ENCODE measurements around the gene TMBIM6.

Gene TMBIM6

DNA sequence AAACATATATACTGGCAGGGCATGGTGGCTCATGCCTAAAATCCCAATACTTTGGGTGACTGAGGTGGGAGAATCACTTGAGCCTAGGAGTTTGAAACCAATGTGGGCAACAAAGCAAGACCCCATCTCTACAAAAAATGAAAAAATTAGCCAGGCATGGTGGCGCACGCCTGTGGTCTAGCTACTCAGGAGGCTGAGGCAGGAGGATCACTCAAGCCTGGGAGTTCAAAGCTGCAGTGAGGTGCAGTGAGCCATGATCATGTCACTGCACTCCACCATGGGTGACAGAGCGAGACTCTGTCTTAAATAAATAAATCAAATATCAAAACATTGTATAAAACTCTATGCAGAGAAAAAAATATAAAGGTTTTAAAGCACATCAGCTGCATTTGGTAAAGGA is 39.3 kb upstream of the TMBIM6 start:
- Histone ChIP-seq H3K9me3 (ENCODE audit: control insufficient read depth, insufficient read depth, low read length) (no peaks in the 10 kb centered on the region), H3K79me2 (ENCODE audit: control insufficient read depth, low read length) (peaks cover 70% of the 10 kb centered on the region), H3K4me1 (ENCODE audit: control insufficient read depth, low read length) (peaks cover 95% of the 10 kb centered on the region)

GRCh38 chr12:49702676-49703215 is 38.6 kb upstream of the TMBIM6 start:
- Histone ChIP-seq H3K36me3 (ENCODE audit: control insufficient read depth, low read length) (no peaks in the 10 kb centered on the region), H3K27ac (ENCODE audit: low read depth, low read length) (peak overlapping the region; percentile 53), H3K9me3 (ENCODE audit: control insufficient read depth, insufficient read depth, low read length) (no peaks in the 10 kb centered on the region), H3K9me2 (replicated peaks; ENCODE audit: control insufficient read depth, low read length) (no peaks in the 10 kb centered on the region), H3K27me3 (ENCODE audit: control insufficient read depth, low read length) (no peaks in the 10 kb centered on the region; the same call in 1 of the 2 replicates), H3F3A (ENCODE audit: control insufficient read depth, insufficient read depth) (peaks cover 40% of the 10 kb centered on the region), H3K4me2 (ENCODE audit: low read length) (peak overlapping the region; percentile 44), H3K79me2 (ENCODE audit: control insufficient read depth, low read length) (peaks cover 62% of the 10 kb centered on the region), H3K4me3 (ENCODE audit: low read length) (peak overlapping the region; percentile 34), H4K20me1 (ENCODE audit: control insufficient read depth, insufficient read depth, low read depth, low read length) (peaks cover 10% of the 10 kb centered on the region; the same call in 1 of the 2 replicates), H3K4me1 (ENCODE audit: control insufficient read depth, low read length) (peaks cover 89% of the 10 kb centered on the region)
- no peak for TF ChIP-seq CTCF (IDR thresholded peaks at IDR 0.05; ENCODE audit: low read depth, low read length, poor library complexity, severe bottlenecking)
- TF ChIP-seq EZH2phosphoT487 (IDR thresholded peaks at IDR 0.05; ENCODE audit: borderline replicate concordance, low read length), result no peak

More for the DNA sequence above, 39.3 kb upstream of the TMBIM6 start:
- Histone ChIP-seq H3F3A (ENCODE audit: control insufficient read depth, insufficient read depth) (peaks cover 44% of the 10 kb centered on the region), H3K27ac (ENCODE audit: low read depth, low read length) (peak overlapping the region; percentile 53), H4K20me1 (ENCODE audit: control insufficient read depth, insufficient read depth, low read depth, low read length) (peaks cover 13% of the 10 kb centered on the region; the same call in 1 of the 2 replicates), H3K4me2 (ENCODE audit: low read length) (peak overlapping the region; percentile 44), H3K36me3 (ENCODE audit: control insufficient read depth, low read length) (no peaks in the 10 kb centered on the region), H3K4me3 (ENCODE audit: low read length) (peak overlapping the region; percentile 34), H3K27me3 (ENCODE audit: control insufficient read depth, low read length) (no peaks in the 10 kb centered on the region; the same call in 1 of the 2 replicates), H3K9me2 (replicated peaks; ENCODE audit: control insufficient read depth, low read length) (no peaks in the 10 kb centered on the region)
- no peak for TF ChIP-seq CTCF (IDR thresholded peaks at IDR 0.05; ENCODE audit: low read depth, low read length, poor library complexity, severe bottlenecking)
- no peak for TF ChIP-seq EZH2phosphoT487 (IDR thresholded peaks at IDR 0.05; ENCODE audit: borderline replicate concordance, low read length)

DNA sequence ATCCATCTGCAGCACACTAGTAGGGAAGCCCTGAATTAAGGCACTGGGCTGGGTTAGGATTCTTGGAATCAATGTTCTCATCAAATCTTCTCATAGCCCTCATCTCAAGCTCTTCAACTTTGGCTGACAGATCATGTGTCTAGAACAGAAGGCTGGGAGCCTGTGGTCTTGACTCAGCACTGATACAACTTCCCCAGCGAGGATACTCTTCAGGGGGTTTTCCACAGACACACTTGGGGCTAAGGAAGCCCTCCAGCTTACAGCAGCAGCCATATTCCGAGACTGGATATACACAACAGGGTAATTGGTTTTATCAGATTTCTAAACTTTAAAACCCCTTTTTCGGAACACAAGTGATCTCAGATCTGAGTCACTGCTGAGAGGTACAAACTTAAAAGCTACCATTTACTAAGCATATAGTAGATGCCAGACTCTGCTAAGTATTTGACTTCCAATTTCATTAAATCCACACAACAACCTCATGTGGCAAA is 37.7 kb upstream of the TMBIM6 start:
- Histone ChIP-seq H4K20me1 (ENCODE audit: control insufficient read depth, insufficient read depth, low read depth, low read length) (peaks cover 4% of the 10 kb centered on the region; the same call in 1 of the 2 replicates), H3K27me3 (ENCODE audit: control insufficient read depth, low read length) (no peaks in the 10 kb centered on the region; the same call in 1 of the 2 replicates), H3K9me2 (replicated peaks; ENCODE audit: control insufficient read depth, low read length) (no peaks in the 10 kb centered on the region), H3K4me1 (ENCODE audit: control insufficient read depth, low read length) (peaks cover 82% of the 10 kb centered on the region), H3K9me3 (ENCODE audit: control insufficient read depth, insufficient read depth, low read length) (no peaks in the 10 kb centered on the region), H3K4me3 (ENCODE audit: low read length) (peak overlapping the region; percentile 26), H3K79me2 (ENCODE audit: control insufficient read depth, low read length) (peaks cover 57% of the 10 kb centered on the region), H3K4me2 (ENCODE audit: low read length) (peak overlapping the region; percentile 44), H3K36me3 (ENCODE audit: control insufficient read depth, low read length) (no peaks in the 10 kb centered on the region), H3K27ac (ENCODE audit: low read depth, low read length) (no peak overlapping the region), H3F3A (ENCODE audit: control insufficient read depth, insufficient read depth) (peaks cover 32% of the 10 kb centered on the region)
- TF ChIP-seq CTCF (IDR thresholded peaks at IDR 0.05; ENCODE audit: low read depth, low read length, poor library complexity, severe bottlenecking) (no peak), EZH2phosphoT487 (IDR thresholded peaks at IDR 0.05; ENCODE audit: borderline replicate concordance, low read length) (no peak)
